Measurements from ENCODE around the gene ATP2B2. TPM values are rescaled to one million over a fixed set of nuclear protein-coding genes. Genes with fewer than 3 reads are reported as not detected.

ATP2B2 gene
- total RNA-seq, 1 experiment from 2014 or later = not detected

DNA sequence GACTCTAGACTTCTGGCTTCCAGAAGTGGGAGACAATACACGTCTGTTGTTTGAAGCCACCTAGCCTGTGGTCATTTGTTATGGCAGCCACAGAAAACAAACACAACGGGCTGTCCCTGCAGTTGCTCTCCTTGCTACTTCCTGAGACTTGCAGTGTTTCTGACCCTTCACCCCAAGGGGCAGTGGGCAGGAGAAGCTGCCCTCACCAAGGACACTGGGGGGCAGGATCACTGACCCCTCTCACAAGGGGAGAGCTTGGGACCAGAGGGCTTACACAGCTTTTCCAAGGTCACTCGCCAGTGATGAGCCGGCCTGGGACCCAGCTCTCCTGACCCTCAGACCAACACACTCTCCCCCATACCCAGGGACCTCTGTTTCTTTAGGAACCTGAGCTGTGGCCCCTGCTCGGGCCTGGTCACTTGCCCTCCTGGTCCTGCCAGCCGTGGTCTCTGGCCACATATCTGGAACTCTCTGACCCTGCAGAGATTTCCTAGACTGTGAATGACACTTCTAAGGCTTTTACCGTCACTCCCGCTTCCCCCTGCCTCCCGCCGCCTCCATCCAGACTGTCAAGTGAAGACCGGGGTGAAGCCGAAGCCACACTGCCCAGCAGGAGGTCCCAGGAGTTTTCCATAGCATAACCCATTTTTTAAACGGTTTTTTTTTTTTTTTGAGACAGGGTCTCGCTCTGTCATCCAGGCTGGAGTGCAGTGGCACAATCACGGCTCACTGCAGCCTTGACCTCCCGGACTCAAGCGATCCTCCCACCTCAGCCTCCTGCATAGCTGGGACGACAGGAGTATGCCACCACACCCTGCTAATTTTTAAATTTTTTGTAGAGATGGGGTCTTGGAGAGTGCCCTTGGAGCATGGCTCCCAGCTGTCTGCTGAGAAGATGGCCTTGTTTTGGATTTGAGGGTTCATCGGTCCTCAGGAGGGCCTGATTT is 4.4 kb downstream of the ATP2B2 start:
- no peak overlapping the region for H3K27ac ChIP-seq (ENCODE audit: low read depth, low read length)
- no peaks in the 10 kb centered on the region for H3K9me2 ChIP-seq (ENCODE audit: insufficient read depth)
- ATAC-seq (no peak), DNase-seq (ENCODE audit: low read depth, low spot score) (no peak)
- peaks cover 1 to 6% of the 10 kb centered on the region in 2 experiments; a peak in 3 of 4 replicates for H3K4me1 ChIP-seq (ENCODE audit: control insufficient read depth in 1 of 2, insufficient read depth in 2 of 2, low read length in 2 of 2)
- CTCF ChIA-PET = no interaction called here
- H3K79me2 ChIP-seq (ENCODE audit: insufficient read depth, low read length) = no peaks in the 10 kb centered on the region
- no peaks in the 10 kb centered on the region for H4K20me1 ChIP-seq (ENCODE audit: insufficient read depth)
- H3K9me3 ChIP-seq (ENCODE audit: control insufficient read depth in 1 of 2, insufficient read depth in 1 of 2, low read depth in 1 of 2, low read length in 2 of 2) = no peaks in the 10 kb centered on the region
- no TSS peak for BruUV-seq (replicated peaks)
- no peak overlapping the region for H3K4me2 ChIP-seq (ENCODE audit: low read length)
- RAD21 ChIA-PET (ENCODE audit: low non-redundant PET in 1 of 2, low total read pairs in 2 of 2, uncharacterized antibody in 2 of 2, unreplicated experiment in 2 of 2) = no interaction called here
- H2AFZ ChIP-seq (ENCODE audit: low read depth, low read length, poor library complexity, severe bottlenecking) = no peak overlapping the region
- peaks cover 7% of the 10 kb centered on the region; the same call in 1 of the 2 replicates for H3K27me3 ChIP-seq (ENCODE audit: insufficient read depth, low read length)
- no peak overlapping the region for H3K4me3 ChIP-seq (replicated peaks in 1 of 2; ENCODE audit: low read depth in 1 of 2, low read length in 2 of 2)
- no peak overlapping the region for H3K9ac ChIP-seq (ENCODE audit: low read length)
- intact Hi-C loops (cut with micrococcal nuclease) = no loop called here
- POLR2A ChIA-PET = no interaction called here
- no peaks in the 10 kb centered on the region for H3K36me3 ChIP-seq (ENCODE audit: control insufficient read depth in 1 of 2, insufficient read depth in 2 of 2, low read length in 2 of 2)
- TF ChIP-seq FOSL1 (IDR thresholded peaks at IDR 0.05; ENCODE audit: low read depth) (no peak), EZH2phosphoT487 (IDR thresholded peaks at IDR 0.05; ENCODE audit: borderline replicate concordance) (no peak), SRF (IDR thresholded peaks at IDR 0.05; ENCODE audit: low read depth) (no peak), ZNF274 (IDR thresholded peaks at IDR 0.05; ENCODE audit: low read depth, low read length) (no peak), JUND (IDR thresholded peaks at IDR 0.05) (no peak), SIN3A (IDR thresholded peaks at IDR 0.05; ENCODE audit: low read depth) (no peak), CEBPB (IDR thresholded peaks at IDR 0.05; ENCODE audit: low read depth) (no peak), RAD21 (IDR thresholded peaks at IDR 0.05; ENCODE audit: low read depth) (no peak), POLR2AphosphoS5 (IDR thresholded peaks at IDR 0.05; ENCODE audit: low read depth, low read length) (no peak), POLR2A (IDR thresholded peaks at IDR 0.05; ENCODE audit: borderline replicate concordance, extremely low read depth, insufficient read depth, insufficient read length) (no peak), YY1 (IDR thresholded peaks at IDR 0.05; ENCODE audit: extremely low read depth, insufficient replicate concordance, low read depth, low read length) (no peak), SP1 (IDR thresholded peaks at IDR 0.05; ENCODE audit: low read depth) (no peak), EZH2 (IDR thresholded peaks at IDR 0.05) (no peak), EGR1 (IDR thresholded peaks at IDR 0.05; ENCODE audit: low read depth) (no peak)
- TF ChIP-seq, protein P1, sequence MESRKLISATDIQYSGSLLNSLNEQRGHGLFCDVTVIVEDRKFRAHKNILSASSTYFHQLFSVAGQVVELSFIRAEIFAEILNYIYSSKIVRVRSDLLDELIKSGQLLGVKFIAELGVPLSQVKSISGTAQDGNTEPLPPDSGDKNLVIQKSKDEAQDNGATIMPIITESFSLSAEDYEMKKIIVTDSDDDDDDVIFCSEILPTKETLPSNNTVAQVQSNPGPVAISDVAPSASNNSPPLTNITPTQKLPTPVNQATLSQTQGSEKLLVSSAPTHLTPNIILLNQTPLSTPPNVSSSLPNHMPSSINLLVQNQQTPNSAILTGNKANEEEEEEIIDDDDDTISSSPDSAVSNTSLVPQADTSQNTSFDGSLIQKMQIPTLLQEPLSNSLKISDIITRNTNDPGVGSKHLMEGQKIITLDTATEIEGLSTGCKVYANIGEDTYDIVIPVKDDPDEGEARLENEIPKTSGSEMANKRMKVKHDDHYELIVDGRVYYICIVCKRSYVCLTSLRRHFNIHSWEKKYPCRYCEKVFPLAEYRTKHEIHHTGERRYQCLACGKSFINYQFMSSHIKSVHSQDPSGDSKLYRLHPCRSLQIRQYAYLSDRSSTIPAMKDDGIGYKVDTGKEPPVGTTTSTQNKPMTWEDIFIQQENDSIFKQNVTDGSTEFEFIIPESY (IDR thresholded peaks at IDR 0.05; ENCODE audit: extremely low read depth, insufficient replicate concordance, low read length) = no peak
- TF ChIP-seq, protein P2, sequence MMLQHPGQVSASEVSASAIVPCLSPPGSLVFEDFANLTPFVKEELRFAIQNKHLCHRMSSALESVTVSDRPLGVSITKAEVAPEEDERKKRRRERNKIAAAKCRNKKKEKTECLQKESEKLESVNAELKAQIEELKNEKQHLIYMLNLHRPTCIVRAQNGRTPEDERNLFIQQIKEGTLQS (IDR thresholded peaks at IDR 0.05) = no peak
- TF ChIP-seq, protein P3, sequence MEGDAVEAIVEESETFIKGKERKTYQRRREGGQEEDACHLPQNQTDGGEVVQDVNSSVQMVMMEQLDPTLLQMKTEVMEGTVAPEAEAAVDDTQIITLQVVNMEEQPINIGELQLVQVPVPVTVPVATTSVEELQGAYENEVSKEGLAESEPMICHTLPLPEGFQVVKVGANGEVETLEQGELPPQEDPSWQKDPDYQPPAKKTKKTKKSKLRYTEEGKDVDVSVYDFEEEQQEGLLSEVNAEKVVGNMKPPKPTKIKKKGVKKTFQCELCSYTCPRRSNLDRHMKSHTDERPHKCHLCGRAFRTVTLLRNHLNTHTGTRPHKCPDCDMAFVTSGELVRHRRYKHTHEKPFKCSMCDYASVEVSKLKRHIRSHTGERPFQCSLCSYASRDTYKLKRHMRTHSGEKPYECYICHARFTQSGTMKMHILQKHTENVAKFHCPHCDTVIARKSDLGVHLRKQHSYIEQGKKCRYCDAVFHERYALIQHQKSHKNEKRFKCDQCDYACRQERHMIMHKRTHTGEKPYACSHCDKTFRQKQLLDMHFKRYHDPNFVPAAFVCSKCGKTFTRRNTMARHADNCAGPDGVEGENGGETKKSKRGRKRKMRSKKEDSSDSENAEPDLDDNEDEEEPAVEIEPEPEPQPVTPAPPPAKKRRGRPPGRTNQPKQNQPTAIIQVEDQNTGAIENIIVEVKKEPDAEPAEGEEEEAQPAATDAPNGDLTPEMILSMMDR (IDR thresholded peaks at IDR 0.05 in 2 of 3, conservative IDR thresholded peaks at IDR 0.05 in 1 of 3; ENCODE audit: borderline replicate concordance in 1 of 3, insufficient read depth in 1 of 3, low read depth in 2 of 3, low read length in 2 of 3) = no peak
- TF ChIP-seq, protein P4, sequence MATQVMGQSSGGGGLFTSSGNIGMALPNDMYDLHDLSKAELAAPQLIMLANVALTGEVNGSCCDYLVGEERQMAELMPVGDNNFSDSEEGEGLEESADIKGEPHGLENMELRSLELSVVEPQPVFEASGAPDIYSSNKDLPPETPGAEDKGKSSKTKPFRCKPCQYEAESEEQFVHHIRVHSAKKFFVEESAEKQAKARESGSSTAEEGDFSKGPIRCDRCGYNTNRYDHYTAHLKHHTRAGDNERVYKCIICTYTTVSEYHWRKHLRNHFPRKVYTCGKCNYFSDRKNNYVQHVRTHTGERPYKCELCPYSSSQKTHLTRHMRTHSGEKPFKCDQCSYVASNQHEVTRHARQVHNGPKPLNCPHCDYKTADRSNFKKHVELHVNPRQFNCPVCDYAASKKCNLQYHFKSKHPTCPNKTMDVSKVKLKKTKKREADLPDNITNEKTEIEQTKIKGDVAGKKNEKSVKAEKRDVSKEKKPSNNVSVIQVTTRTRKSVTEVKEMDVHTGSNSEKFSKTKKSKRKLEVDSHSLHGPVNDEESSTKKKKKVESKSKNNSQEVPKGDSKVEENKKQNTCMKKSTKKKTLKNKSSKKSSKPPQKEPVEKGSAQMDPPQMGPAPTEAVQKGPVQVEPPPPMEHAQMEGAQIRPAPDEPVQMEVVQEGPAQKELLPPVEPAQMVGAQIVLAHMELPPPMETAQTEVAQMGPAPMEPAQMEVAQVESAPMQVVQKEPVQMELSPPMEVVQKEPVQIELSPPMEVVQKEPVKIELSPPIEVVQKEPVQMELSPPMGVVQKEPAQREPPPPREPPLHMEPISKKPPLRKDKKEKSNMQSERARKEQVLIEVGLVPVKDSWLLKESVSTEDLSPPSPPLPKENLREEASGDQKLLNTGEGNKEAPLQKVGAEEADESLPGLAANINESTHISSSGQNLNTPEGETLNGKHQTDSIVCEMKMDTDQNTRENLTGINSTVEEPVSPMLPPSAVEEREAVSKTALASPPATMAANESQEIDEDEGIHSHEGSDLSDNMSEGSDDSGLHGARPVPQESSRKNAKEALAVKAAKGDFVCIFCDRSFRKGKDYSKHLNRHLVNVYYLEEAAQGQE (IDR thresholded peaks at IDR 0.05; ENCODE audit: low read depth) = no peak
- TF ChIP-seq, protein P5, sequence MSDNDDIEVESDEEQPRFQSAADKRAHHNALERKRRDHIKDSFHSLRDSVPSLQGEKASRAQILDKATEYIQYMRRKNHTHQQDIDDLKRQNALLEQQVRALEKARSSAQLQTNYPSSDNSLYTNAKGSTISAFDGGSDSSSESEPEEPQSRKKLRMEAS (IDR thresholded peaks at IDR 0.05) = no peak

Data from HCT116 (cell line).